22Rv1 (cell line): ENCODE data around the gene SEC24C.

ENCODE experiments used
- H3K27ac ChIP-seq: fragments of 450-650 bp; 2 replicates; pipeline ENCODE4 v1.5.1; 2017
- ZFX ChIP-seq: fragments of 450-650 bp; IDR thresholded peaks from 2 replicates; pipeline ENCODE4 v1.6.1; 2017; ENCODE audit warnings: antibody characterized with exemption, borderline replicate concordance
- TF ChIP-seq, protein P1 (sequence below): fragments of 450-650 bp; IDR thresholded peaks from 2 replicates; pipeline ENCODE4 v1.5.1; 2017; ENCODE audit warnings: mild to moderate bottlenecking

SEC24C gene

DNA sequence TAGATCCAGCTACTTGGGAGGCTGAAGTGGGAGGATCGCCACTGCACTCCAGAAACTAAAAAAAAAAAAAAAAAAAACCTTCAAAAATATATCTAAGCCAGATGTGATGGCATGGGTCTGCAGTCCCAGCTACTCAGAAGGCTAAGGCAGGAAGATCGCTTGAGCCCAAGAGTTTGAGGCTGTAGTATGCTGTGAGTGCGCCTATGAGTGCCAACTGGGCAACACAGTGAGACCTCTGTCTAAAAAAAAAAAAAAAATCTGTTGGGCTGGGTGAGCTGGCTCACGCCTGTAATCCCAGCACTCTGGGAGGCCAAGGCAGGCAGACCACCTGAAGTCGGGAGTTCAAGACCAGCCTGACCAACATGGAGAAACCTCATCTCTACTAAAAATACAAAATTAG, 34.8 kb downstream of the SEC24C start:
- H3K27ac ChIP-seq, result no peak overlapping the region
- no peak for TF ChIP-seq ZFX
- TF ChIP-seq, protein P1, sequence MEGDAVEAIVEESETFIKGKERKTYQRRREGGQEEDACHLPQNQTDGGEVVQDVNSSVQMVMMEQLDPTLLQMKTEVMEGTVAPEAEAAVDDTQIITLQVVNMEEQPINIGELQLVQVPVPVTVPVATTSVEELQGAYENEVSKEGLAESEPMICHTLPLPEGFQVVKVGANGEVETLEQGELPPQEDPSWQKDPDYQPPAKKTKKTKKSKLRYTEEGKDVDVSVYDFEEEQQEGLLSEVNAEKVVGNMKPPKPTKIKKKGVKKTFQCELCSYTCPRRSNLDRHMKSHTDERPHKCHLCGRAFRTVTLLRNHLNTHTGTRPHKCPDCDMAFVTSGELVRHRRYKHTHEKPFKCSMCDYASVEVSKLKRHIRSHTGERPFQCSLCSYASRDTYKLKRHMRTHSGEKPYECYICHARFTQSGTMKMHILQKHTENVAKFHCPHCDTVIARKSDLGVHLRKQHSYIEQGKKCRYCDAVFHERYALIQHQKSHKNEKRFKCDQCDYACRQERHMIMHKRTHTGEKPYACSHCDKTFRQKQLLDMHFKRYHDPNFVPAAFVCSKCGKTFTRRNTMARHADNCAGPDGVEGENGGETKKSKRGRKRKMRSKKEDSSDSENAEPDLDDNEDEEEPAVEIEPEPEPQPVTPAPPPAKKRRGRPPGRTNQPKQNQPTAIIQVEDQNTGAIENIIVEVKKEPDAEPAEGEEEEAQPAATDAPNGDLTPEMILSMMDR, result no peak

DNA sequence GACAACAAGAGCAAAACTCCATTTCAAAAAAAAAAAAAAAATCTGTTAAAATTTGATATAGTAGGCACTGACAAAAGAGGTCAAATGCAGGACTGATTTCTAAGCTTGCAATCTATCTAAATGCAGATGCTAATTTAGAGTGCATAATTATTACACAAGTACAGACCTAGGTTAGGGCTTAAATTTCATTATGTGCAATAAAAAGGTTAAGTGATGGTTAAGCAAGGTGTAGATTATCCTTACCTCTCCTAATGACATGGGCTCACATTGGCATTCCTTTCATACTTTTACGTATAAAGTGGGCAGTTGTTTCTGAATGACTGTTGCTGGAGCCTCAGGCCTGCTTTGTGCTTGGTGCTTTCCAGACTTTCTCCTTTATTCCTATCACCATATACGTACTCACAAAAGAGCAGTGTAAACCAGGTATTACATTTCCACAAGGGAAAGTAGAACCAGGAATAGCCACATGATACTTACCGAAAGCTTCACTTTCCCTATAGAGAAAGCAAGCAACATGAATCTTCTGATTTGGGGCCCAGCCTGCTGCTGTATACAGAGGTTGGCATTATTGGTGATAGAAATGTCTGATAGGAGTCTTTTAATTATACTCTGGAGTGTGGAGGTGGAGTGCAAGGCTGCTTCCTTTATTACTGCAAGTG, 35.5 kb downstream of the SEC24C start:
- TF ChIP-seq ZFX, result no peak
- TF ChIP-seq, protein P1, result no peak
- peak overlapping the region; percentile 82; the same call in 1 of the 2 replicates for H3K27ac ChIP-seq

DNA sequence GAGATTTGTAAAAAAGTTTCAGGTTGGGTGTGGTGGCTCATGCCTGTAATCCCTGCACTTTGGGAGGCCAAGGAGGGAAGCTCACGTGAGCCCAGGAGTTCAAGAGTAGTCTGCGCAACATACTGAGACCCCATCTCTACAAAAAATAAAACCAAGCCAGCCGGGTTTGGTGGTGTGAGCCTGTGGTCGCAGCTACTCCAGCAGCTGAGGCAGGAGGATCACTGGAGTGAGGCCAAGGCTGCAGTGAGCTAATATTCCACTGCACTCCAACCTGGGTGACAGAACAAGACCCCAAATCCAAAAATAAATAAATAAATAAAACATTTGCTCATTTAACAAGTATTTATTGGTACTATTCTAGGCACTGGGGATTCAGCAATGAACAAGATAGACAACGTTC, 36.1 kb downstream of the SEC24C start:
- H3K27ac ChIP-seq, result peak overlapping the region; percentile 82
- TF ChIP-seq, protein P1, result no peak
- TF ChIP-seq ZFX, result no peak

DNA sequence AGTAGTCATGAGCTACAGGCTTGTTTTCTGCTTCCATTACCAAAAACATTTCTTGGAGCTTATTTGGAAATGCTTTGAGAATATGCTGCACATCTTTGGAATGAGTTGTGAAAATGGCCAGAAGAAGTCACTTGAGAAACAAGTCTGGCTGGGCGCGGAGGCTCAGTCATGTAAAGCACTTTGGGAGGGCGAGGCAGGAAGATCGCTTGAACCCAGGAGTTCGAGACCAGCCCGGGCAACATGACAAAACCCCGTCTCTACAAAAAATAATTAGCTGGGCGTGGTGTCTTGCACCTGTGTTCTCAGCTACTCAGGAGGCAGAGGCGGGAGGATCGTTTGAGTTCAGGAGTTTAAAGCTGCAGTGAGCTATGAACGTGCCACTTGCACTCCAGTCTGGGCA, 36.8 kb downstream of the SEC24C start:
- no peak for TF ChIP-seq ZFX
- TF ChIP-seq, protein P1, result no peak
- H3K27ac ChIP-seq, result peak overlapping the region; percentile 82

DNA sequence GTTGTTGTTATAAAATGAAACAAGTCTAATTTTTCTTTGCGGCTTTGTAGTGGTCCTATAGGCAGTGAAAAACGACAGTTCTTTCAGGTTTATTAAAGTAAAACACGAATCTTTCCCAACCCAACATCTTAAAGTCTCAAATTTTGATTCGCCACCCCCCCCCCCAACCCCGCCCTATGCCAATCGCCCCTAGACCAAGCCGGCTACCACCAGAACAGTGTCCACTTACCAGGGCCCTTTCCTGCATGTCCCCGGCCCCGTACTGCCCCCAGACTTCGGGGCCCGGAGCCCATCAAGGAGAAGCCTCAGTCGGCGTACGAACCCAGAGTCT, 37.3 kb downstream of the SEC24C start:
- TF ChIP-seq, protein P1, result no peak
- TF ChIP-seq ZFX, result no peak
- H3K27ac ChIP-seq, result peak overlapping the region; percentile 82

DNA sequence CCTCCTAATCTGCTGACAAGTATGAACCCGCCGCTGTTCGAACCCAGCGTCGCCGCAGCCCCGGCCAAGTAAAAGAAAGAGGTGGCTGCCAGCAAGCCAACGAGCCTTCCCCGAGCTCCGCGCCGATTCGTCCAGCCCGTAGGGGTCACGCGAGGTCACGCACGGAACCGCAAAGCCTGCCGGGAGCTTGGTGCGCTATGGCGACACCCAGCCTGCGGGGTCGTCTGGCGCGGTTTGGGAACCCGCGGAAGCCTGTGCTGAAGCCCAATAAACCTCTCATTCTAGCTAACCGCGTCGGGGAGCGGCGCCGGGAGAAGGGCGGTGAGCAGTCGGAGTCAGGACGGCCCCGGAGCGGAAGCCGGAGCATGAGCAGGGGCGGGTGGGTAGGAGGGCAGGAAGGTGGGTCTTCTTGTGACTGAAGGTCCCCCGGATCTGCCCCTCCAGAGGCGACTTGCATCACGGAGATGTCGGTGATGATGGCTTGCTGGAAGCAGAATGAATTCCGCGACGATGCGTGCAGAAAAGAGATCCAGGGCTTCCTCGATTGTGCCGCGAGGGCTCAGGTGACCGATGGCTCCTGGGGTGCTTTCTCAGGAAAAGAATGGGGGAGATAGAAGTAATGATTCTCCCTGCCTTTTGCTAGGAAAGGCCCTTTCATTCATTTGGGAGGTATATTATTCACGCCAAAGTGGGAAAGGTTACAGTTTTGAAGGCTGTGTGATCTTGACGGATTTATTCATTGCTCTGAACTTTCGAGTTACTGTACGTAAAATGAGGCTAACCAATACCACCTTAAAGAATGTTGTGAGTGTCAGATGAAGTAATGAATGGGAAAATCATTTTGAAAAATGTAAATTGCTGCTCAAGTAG, 37.9 kb downstream of the SEC24C start, which contains the start of gene CHCHD1:
CHCHD1 (plus strand) TSS at position 170 of the 870 bp plus-strand sequence; CDS start at position 198, 28 bp downstream.
- TF ChIP-seq, protein P1, result no peak
- no peak for TF ChIP-seq ZFX
- peak within 1 kb of the TSS; percentile 82 for H3K27ac ChIP-seq

DNA sequence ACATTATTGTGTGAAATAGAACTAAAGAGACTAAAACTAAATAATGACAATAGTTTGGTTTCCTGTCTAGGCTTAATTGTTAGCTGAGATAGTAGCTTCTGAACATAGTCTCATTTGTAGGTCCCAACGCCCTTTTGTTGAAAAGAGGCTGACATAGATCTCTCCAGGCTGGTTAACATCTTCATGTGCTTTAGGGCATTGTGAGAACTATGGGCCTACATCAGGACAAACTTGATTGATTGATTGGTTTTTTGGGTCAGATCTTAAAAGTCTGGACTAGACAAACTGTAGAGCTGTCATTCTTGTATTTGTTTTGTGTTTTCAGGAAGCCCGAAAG, 38.5 kb downstream of the SEC24C start:
- TF ChIP-seq, protein P1, result no peak
- no peak for TF ChIP-seq ZFX
- peak overlapping the region; percentile 82 for H3K27ac ChIP-seq
